Activated CD8-positive, alpha-beta T cell treated with anti-CD3 and anti-CD28 coated beads for 36 hours (primary cell): Measurements from ENCODE around the gene NIT2. TPM values are rescaled to one million over a fixed set of nuclear protein-coding genes. Genes with fewer than 3 reads are reported as not detected.

Experiments
- ATAC-seq: fragments of 200-7000 bp; cut with Tn5 transposase; one replicate; pipeline ENCODE4 v1.10.0; 2021; ENCODE audit warnings: mild to moderate bottlenecking, moderate library complexity
- CTCF ChIA-PET: fragments of 350-600 bp; sonication (Branson Sonifier 250); formaldehyde crosslinking; loops from one replicate; lab custom pipeline; 2021; ENCODE audit warnings: antibody characterized with exemption; lab: Charles Lee
- POLR2A ChIA-PET: fragments of 350-600 bp; sonication (Branson Sonifier 250); formaldehyde crosslinking; loops from one replicate; lab custom pipeline; 2021; ENCODE audit warnings: antibody characterized with exemption; lab: Charles Lee
- DNase-seq: peaks from one replicate; pipeline ENCODE4 v3.0.0-alpha.2; 2020
- H3K27ac Mint-ChIP-seq: one replicate; pipeline ENCODE4 v1.8.0; 2021; ENCODE audit warnings: mild to moderate bottlenecking, mixed read lengths
- H3K27me3 Mint-ChIP-seq: one replicate; pipeline ENCODE4 v1.8.0; 2021; ENCODE audit warnings: mixed read lengths
- H3K36me3 Mint-ChIP-seq: one replicate; pipeline ENCODE4 v1.8.0; 2021; ENCODE audit warnings: low read depth, mixed read lengths
- H3K4me1 Mint-ChIP-seq: one replicate; pipeline ENCODE4 v1.8.0; 2021; ENCODE audit warnings: low read depth, mixed read lengths
- H3K4me3 Mint-ChIP-seq: one replicate; pipeline ENCODE4 v1.8.0; 2021; ENCODE audit warnings: mild to moderate bottlenecking, moderate library complexity, mixed read lengths
- H3K9me3 Mint-ChIP-seq: one replicate; pipeline ENCODE4 v1.8.0; 2021; ENCODE audit warnings: mixed read lengths
- CTCF ChIP-seq: fragments of 200-600 bp; IDR thresholded peaks from one replicate; pipeline ENCODE4 v1.8.0; 2022; ENCODE audit warnings: antibody characterized with exemption, mild to moderate bottlenecking
- intact Hi-C: fragments of 100-400 bp; cut with micrococcal nuclease; formaldehyde crosslinking; loops from one replicate; pipeline ENCODE4 v1.10.0; 2022
- total RNA-seq, 2 experiments: library from RNA; stranded (reverse); gene quantifications; one replicate each; pipeline ENCODE4 v1.2.3, GENCODE V29; 2021

The NIT2 gene
- total RNA-seq, 2 experiments from 2014 or later: 64.2 TPM

- no peak for TF ChIP-seq CTCF
- no peak overlapping the region for H3K4me3 Mint-ChIP-seq
- ATAC-seq (no peak), DNase-seq (no peak)
- peaks cover 26% of the 10 kb centered on the region for H3K4me1 Mint-ChIP-seq
- POLR2A ChIA-PET: no interaction called here
- CTCF ChIA-PET: no interaction called here
- no peaks in the 10 kb centered on the region for H3K27me3 Mint-ChIP-seq
- peaks cover 40% of the 10 kb centered on the region for H3K36me3 Mint-ChIP-seq
- intact Hi-C loops: no loop called here
- peaks cover 11% of the 10 kb centered on the region for H3K9me3 Mint-ChIP-seq
- no peak overlapping the region for H3K27ac Mint-ChIP-seq
Measured at GRCh38 chr3:100389025-100389424, 54.5 kb downstream of the NIT2 start.

- Mint-ChIP-seq H3K27me3 (no peaks in the 10 kb centered on the region), H3K27ac (peak overlapping the region; percentile 34), H3K4me1 (peaks cover 48% of the 10 kb centered on the region), H3K9me3 (no peaks in the 10 kb centered on the region), H3K4me3 (no peak overlapping the region), H3K36me3 (peaks cover 28% of the 10 kb centered on the region)
- CTCF ChIA-PET: no interaction called here
- POLR2A ChIA-PET: no interaction called here
- intact Hi-C loops: no loop called here
- no peak for DNase-seq
- no peak for TF ChIP-seq CTCF
- ATAC-seq: no peak
Measured at GRCh38 chr3:100395679-100396431, 61.3 kb downstream of the NIT2 start.

GRCh38 chr3:100396967-100397366 lies 62.4 kb downstream of the NIT2 start:
- no peak overlapping the region for H3K27ac Mint-ChIP-seq
- ChIA-PET POLR2A (no interaction called here), CTCF (no interaction called here)
- intact Hi-C loops: no loop called here
- peaks cover 28% of the 10 kb centered on the region for H3K36me3 Mint-ChIP-seq
- no peaks in the 10 kb centered on the region for H3K9me3 Mint-ChIP-seq
- H3K4me1 Mint-ChIP-seq: peaks cover 48% of the 10 kb centered on the region
- no peak for ATAC-seq
- TF ChIP-seq CTCF: no peak
- no peak overlapping the region for H3K4me3 Mint-ChIP-seq
- no peaks in the 10 kb centered on the region for H3K27me3 Mint-ChIP-seq
- no peak for DNase-seq

GRCh38 chr3:100399341-100400071 lies 64.9 kb downstream of the NIT2 start:
- ATAC-seq (no peak), DNase-seq (no peak)
- POLR2A ChIA-PET: interaction anchor here (0.6 to 3.1 kb wide), 13 partner anchors 8 to 310 kb away, joined by 3 to 34 read pairs (median 5); partner anchors contain the start of genes NIT2 and TFG
- intact Hi-C loops: no loop called here
- Mint-ChIP-seq H3K9me3 (no peaks in the 10 kb centered on the region), H3K4me3 (peak overlapping the region; percentile 84), H3K27me3 (no peaks in the 10 kb centered on the region), H3K4me1 (peaks cover 51% of the 10 kb centered on the region), H3K36me3 (peaks cover 23% of the 10 kb centered on the region), H3K27ac (peak overlapping the region; percentile 98)
- no peak for TF ChIP-seq CTCF
- CTCF ChIA-PET: interaction anchor here (1.0 kb wide), 1 partner anchor 64 kb away, joined by 3 read pairs; no protein-coding TSS in a partner anchor

GRCh38 chr3:100400419-100400779 lies 65.8 kb downstream of the NIT2 start:
- H3K27me3 Mint-ChIP-seq: no peaks in the 10 kb centered on the region
- peaks cover 55% of the 10 kb centered on the region for H3K4me1 Mint-ChIP-seq
- DNase-seq: peak; percentile 71
- ChIA-PET CTCF (interaction anchor here (1.0 to 1.2 kb wide), 2 partner anchors 63 to 65 kb away, joined by 3 read pairs; no protein-coding TSS in a partner anchor), POLR2A (interaction anchor here (0.7 to 3.1 kb wide), 13 partner anchors 9 to 1275 kb away, joined by 3 to 34 read pairs (median 5); partner anchors contain the start of genes NIT2 and TFG)
- H3K9me3 Mint-ChIP-seq: no peaks in the 10 kb centered on the region
- TF ChIP-seq CTCF: no peak
- H3K4me3 Mint-ChIP-seq: peak overlapping the region; percentile 84
- peak overlapping the region; percentile 98 for H3K27ac Mint-ChIP-seq
- peak; percentile 38 for ATAC-seq
- intact Hi-C loops: no loop called here
- H3K36me3 Mint-ChIP-seq: peaks cover 26% of the 10 kb centered on the region
